C1 segment of cervical spinal cord (tissue), 14 donors: ENCODE results near the gene ATG9B.
A peak's percentile ranks its signal among the peaks of the same experiment; 100 is the strongest.
"Not testable (repeated sequence)": the region's sequence is repeated elsewhere in the genome, so short reads cannot be mapped to it uniquely, and the experiment has no call there.

ENCODE experiments used
- DNase-seq, 14 donors: peaks; one replicate each; lab custom pipeline; 2025; lab: John Stamatoyannopoulos, UW

The ATG9B gene

DNA sequence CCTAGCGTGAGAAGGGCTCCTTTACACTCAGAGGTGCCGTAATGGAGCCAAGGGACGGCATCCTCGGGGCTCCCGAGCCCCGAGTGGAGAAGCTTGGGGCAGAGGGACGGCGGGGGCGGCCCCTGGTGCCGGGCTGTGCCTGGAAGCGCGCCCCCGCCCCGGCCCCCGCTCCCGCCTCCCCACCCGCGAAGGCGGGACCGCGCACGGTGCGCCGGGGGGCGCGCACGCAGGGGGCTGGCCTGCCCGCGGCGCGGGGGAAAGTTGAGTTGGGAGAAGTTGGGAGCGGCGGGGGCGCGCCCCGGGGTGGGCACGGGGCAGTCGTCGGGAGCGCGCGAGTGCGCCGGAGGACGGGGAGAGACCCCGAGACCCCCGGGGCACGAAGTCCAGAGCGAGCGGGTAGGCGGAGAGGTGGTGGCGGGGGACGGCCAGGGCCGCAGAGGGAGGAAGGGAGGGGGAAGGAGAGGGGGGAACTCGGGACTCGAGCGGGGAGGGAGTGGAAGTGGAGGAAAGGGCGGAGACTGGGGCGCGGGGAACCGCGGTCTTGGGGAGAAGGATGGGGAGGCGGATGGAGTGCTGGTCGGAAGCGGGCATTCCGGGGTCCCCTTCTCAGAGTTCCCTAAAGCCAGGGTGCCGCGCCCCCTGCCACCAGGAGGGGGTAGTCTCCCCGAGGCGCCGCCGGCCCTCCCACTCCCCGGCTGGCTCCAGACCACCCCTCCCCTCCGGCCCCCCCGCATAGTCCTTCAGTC lies 35.2 kb upstream of the ATG9B start, which contains the start of gene SLC4A2:
Gene SLC4A2 (plus strand): TSS at position 223 of the 746 bp plus-strand sequence. CDS start 2,399 bp downstream, outside the sequence.
- peak; percentile 13 to 95 (median 85) for DNase-seq

DNA sequence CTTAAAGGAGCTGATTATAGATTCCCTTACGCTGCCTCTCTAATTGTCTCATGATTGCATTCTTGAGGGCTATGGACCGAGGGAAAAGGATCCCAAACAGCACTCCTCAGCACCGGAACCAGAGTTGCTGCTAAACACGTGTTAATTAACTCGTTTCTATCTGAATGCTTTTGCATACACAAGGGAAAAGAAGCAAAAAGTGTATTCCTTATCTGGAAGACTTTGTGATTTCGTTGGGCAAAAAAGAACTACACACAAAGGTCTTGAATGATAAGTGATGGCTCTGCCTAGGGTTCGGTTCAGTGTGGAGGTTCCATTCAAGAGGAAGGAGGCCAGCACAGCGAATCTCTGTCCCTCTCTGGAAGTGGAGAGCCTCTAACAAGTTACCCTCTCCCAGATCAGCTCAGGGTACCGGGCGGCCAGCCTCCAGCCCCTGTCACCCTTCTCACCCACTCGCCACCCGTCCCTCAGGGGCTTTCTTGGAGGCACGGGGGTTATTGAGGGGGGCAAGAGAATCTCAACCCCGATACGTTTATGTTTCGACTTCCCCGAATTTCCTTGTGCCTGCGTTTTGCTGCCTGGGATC lies 34.6 kb upstream of the ATG9B start:
- peak in 3 of 14 donors; percentile 52 to 84 (median 55) for DNase-seq

DNA sequence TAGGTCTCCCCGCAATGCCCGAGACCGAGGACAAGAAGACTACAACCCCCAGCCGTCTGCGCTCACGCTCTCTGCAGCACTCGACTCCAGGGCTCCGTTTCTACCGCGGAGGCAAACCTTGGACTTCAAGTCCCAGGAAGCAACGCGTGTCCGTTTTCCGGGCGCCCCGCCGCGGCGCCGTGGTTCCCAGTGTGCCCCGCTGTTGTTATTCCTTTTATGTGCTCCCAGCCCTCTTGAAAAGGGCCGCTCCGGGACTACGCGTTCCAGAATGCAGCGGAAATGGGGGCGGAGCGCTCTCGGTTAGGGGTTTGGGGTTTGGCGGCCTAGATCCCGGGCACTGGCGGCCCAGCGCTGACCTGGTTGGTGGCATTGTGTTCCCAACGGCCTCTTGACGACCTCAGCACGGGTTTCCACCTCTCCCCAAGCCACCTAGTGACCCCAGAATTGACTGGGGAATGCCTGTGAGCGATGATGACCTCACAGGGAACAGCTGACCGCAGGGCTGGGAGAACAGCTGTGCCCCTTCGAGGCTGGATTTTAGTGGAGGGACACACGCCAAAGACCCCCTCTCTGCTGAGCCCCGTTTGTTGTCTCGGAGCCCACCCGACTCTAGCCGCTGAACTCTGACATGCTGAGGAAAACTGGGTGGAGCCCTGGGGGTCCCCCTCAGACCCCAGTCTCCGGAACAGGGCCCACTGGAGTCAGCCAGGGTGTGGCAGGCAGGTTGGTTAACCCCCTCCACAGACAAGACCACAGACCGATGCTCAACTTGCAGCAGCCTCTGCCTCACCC lies 33.9 kb upstream of the ATG9B start:
- peak; percentile 91 to 100 (median 98) for DNase-seq

DNA sequence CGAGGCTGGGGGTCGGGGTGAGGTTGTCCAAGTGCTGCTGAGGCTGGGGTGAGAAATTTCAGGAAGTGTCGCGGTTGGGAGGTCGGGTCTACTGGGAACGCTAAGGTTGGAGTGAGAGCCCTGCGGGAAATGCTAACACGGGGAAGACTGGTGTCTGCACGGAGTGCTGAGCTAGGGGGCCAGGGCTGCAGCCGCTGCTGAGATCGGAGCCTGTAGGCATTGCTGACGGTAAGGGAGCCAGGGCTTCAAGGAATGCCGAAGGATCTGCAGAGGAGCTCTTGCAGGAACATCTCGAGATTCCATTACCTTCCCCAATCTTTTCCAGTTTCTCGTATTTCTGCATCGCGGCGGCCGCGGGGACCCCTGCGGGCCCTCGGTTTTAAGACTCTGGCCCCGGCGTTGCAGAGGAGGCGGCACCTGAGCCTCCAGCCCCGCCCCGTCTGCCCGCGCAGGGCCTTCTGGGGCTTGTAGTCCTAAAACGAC lies 33.3 kb upstream of the ATG9B start, which contains the start of gene CDK5:
Gene CDK5 (minus strand): TSS at position 392 of the 483 bp plus-strand sequence. CDS start 49 bp downstream, at position 343.
- DNase-seq: no peak

DNA sequence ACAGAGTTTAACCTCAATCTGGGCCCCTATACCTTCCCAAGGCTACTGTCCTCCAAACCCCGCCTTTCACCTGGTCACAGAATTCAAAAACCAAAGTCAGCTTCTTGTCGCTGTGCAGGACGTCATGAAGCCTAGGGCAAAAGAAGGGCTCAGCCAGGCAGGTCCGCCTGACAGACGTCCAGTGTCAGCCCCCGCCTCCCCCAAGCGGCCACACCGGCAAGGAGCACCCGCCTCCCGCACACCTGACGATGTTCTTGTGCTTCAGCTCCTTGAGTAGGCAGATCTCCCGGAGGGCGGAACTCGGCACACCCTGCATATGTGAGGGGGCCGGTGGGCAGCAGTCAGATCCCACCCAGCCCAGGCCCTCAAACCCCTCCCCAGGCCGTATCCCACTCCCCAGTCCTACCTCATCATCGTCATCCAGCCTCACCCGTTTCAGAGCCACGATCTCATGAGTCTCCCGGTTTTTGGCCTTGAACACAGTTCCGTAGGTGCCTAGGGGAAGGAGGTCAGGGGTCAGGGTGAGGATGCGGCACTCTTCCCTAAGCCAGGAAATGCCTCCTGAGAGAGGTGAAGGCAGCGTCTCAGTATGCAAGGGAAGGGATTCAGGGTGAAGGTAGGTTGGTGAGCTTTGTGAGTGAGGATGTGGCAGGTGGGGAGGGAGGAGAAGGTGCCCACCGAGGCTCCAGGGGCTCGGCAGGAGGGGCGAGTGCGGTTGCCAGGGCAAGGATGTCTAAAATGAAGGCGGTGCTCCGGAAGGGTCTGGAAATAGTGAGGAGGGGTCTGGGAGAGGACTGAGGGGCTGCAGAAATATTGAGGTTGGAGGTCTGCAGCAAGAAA lies 32.6 kb upstream of the ATG9B start:
- DNase-seq: no peak

DNA sequence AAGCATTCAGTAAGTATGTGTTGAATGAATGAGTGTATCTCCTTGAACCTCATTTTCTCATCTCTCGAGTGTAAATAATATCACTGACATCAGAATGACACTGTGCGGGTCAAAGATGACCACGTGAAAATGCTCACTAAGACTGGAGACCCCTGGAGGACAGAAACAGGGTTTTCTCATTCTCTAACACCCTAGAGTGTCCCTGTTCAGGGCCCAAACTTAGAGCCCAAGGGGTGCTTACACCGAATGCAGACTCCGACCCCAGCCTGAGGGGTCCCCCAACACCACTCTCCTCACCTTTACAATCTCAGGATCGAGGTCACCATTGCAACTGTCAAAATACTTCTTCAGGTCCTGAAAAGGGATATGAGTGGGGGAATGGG lies 32.0 kb upstream of the ATG9B start:
- DNase-seq: no peak

DNA sequence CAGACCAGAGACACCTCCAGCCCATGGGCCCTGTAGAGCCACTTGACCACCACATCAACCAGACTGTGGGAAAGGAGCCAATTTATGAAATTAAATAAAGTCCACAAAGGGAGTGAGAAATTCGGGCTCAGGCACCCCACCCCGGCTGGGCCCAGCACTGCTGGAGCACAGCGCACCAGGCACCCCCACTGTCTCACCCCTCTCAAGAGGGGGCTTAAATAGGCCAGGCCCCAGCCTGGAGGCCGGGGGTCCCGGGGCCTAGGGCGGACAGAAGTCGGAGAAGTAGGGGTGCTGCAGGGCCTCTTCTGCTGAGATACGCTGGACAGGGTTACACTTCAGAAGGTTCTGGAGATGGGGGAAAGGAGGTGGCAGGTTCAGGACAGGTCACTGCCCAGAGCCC lies 29.5 kb upstream of the ATG9B start:
- DNase-seq: no peak

DNA sequence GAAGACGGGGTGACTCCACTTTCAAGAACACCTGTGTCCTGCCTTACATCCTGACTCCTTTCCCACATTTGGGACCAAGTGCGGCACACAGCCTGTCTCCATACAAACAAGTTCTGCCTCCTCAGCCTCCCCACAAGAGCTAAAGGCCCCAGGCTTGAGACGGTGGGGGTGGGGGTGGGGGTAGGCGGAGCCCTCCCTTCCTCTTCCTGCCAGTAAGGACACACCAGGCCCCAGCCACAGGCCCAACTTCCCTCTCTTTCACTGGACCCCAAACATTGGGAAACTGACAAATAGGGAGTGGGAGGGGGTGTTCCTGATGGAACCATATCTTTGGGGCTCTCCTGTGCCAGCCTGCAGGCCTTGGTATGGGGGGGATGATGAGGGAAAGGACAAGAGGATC lies 28.8 kb upstream of the ATG9B start:
- no peak for DNase-seq

DNA sequence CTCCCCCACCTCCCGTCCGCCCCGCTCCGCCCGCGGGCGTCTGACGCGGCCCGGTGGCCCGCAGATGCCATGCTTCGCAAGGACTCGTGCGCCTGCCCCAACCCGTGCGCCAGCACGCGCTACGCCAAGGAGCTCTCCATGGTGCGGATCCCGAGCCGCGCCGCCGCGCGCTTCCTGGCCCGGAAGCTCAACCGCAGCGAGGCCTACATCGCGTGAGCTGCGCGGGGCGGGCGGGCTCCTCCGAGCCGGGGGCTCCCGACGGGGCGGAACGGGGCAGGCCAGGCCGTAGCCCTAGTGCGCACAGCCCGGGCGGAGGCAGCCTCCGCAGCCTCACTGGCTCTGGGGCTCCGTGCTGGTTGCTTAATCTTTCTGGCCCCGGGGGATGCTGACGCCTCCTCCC lies 26.8 kb upstream of the ATG9B start:
- DNase-seq: peak in 1 of 14 donors; percentile 26

DNA sequence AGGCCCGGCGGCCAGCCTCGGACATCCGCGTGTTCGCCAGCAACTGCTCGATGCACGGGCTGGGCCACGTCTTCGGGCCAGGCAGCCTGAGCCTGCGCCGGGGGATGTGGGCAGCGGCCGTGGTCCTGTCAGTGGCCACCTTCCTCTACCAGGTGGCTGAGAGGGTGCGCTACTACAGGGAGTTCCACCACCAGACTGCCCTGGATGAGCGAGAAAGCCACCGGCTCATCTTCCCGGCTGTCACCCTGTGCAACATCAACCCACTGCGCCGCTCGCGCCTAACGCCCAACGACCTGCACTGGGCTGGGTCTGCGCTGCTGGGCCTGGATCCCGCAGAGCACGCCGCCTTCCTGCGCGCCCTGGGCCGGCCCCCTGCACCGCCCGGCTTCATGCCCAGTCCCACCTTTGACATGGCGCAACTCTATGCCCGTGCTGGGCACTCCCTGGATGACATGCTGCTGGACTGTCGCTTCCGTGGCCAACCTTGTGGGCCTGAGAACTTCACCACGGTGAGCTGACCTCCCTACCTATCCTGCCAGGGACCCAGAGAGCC lies 24.7 kb upstream of the ATG9B start:
- DNase-seq: no peak

DNA sequence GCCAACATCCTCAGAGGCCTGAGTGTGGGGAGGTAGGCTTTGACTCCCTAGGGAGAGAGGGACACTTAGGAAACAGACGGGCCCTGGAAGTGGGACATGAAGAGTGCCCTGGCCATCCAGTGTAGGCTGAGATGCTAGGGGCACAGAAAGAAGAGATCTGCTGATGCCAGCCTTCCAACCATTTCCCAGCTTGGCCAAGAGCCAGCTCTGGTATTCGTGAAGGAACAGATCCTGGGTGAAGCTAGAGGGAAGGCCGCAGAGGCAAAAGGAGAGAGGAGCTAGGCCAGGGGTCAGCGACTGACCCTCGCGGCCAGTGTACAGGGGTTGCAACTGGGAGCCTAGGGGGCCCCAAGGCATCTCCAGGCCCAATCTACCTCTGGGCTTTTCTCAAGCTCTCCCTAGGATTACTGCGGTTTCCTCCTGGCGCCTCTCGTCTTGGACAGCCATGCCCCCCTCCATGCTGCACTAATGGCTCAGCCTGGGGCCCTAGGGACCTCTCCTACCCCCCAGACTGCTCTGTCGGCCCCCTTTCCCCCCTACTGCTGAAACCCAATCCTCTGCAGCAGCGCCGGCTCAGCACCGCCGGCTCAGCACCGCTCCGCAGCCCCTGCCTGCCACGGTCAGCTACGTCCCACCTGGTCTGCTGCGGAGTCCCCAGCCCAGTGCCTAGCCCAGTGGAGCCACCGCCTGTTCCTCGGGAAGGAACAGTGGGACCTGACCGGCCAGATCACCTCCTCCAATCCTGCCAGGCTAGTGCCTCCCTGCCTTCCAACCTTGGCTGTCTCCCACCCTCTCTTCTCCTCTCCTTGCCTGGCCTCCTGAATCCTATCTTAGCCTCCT lies 23.9 kb upstream of the ATG9B start, which contains the start of gene ASIC3:
Gene ASIC3 (plus strand): TSS at position 556 of the 840 bp plus-strand sequence. CDS start 355 bp downstream, outside the sequence.
- no peak for DNase-seq

DNA sequence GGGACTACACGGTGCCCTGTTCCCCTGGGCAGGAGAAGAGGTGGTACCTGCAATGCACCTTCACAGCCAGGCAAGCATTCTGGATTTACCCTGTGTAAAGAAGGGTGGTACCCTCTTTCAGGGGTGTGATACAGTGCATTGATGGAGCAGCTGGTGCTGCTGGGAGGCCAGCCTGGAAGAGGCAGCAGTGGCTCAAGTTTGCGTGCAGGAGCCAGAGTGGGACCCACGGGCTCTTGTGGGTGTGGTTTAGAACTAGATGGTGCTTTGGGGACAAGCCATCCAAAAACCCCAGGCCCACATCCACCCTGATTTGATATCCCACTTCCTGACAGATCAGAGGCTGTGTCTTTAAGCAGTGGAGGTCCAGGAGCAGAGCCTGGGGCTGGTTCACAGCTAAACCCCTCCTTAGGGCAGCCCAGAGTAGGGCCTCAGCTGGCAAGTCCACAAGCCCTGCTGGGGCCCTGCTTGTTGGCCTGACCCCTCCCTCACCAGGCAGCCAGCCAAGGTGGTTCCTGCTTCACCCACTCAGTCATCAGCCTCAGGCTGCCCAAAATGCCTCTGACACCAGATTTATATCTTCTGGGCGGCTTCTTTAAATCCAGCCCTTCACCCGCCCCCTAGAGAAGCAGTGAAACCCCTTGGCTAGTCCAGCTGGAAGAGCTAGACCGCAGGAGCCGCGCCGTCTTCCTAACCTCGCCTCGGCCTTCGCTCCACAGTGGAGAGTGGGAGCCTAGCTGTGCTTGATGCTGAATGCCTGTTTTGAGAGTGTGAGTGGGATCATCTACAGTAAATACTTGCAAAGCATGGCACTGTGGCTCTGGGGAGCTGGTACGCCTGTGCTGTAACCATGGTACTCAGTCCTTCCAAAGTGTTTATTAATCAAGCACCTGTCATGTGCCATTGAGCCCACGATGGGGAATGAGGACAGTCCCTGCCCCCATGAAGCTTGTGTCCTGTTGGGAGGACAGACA lies 22.6 kb upstream of the ATG9B start:
- DNase-seq: peak in 2 of 14 donors; percentile 33 to 42

DNA sequence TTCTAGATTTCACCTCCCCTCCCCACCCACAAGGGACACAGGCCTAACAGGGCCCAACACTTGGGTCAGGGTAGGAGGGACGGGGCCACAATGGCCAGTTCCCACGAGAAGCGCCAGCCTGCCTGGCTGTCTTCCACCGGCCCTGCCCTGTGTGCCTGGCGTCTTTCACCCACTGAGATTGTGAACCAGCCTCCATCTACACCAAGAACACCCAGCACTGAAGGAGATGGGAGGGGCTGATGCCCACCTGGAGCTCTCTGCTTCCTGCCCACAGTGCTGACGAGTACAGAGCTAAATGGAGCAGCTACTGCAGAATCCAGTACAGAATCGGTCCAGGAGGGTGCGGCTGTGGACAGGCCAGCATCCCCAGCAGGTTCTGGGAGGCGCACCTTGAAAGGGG lies 21.7 kb upstream of the ATG9B start:
- DNase-seq: no peak

DNA sequence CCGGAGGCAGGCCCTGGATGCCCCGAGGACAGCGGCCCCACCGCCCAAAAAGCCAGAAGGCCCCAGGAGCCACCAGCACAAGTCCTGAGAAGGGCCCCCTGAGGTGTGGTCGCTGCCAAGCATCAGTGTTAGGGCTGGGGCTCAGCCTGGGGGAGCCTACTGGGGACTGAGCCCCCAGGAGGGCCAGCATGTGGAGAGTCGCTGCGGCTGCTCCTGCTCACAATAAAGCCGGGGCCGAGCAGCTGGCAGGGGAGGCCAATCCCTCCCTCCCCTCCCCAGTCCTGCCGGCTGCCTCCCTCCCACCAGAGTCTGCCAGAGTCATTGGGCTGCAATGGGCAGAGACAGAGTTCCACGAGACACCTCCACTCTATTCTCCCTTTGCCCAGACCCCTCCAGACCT lies 21.0 kb upstream of the ATG9B start:
- DNase-seq: no peak

DNA sequence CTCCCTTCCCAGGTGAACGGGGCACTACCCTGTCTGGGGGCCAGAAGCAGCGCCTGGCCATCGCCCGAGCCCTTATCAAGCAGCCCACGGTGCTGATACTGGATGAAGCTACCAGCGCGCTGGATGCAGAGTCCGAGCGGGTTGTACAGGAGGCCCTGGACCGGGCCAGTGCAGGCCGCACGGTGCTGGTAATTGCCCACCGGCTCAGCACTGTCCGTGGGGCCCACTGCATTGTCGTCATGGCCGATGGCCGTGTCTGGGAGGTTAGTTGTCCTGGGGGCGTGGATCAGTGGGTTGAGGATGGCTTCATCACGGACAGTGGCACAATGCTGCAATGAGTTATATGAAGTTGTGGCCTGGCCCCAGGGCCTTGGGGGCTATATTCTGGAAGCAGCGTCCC lies 19.7 kb upstream of the ATG9B start:
- DNase-seq: no peak

DNA sequence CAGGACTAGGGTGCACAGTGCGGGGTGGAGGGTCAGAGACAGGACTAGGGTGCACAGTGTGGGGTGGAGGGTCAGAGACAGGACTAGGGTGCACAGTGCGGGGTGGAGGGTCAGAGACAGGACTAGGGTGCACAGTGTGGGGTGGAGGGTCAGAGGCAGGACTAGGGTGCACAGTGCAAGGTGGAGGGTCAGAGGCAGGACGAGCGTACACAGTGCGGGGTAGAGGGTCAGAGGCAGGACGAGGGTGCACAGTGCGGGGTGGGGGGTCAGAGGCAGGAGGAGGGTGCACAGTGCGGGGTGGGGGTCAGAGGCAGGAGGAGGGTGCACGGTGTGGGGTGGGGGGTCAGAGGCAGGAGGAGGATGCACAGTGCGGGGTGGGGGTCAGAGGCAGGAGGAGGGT lies 19.2 kb upstream of the ATG9B start:
- not testable (repeated sequence) for DNase-seq

DNA sequence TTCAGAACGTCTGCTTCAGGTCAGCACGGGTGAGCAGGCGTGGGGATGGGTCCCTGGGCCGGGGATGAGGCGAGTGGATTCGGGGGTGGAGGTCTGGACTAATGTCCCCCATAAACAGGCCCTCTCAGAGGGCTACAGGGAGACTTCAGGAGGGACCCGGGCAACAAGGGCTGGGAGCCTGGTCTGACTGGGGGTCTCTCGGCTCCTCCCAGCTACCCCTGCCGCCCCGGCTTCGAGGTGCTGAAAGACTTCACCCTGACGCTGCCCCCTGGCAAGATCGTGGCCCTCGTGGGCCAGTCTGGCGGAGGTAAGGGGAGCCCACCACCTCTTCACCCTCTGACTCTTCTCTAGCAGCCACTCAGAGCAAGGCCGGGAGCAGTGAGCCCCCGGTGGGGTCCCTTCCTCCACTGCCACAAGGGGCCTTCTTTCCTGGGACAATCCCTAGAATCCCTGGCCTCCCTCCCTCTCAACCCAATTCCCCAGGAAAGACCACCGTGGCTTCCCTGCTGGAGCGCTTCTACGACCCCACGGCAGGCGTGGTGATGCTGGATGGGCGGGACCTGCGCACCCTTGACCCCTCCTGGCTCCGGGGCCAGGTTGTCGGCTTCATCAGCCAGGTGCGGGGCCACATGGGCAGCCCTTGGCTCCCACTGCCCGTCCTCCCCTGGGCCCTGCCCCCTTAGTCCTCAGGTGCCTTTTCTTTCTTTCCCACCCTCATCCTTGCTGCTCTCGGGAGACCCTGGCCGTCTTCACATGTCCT lies 16.5 kb upstream of the ATG9B start:
- DNase-seq: no peak
